IgD-negative memory B cell (primary cell): ENCODE measurements around the gene ALDH1B1. TPM values are rescaled to one million over a fixed set of nuclear protein-coding genes. Genes with fewer than 3 reads are reported as not detected.
"Not testable (repeated sequence)": the region's sequence is repeated elsewhere in the genome, so short reads cannot be mapped to it uniquely, and the experiment has no call there.

ENCODE experiments used
- H3K27ac Mint-ChIP-seq, 3 donors: one replicate each; pipeline ENCODE4 v1.8.0; 2020 to 2022; ENCODE audit warnings: mild to moderate bottlenecking in 3 of 3, mixed read lengths in 3 of 3, moderate library complexity in 1 of 3
- H3K27me3 Mint-ChIP-seq: one replicate; pipeline ENCODE4 v1.8.0; 2021; ENCODE audit warnings: mixed read lengths
- H3K36me3 Mint-ChIP-seq: one replicate; pipeline ENCODE4 v1.8.0; 2020; ENCODE audit warnings: mild to moderate bottlenecking, mixed read lengths
- H3K4me1 Mint-ChIP-seq, 3 donors: one replicate each; pipeline ENCODE4 v1.8.0; 2020 to 2022; ENCODE audit warnings: mixed read lengths in 3 of 3, mild to moderate bottlenecking in 1 of 3
- H3K4me3 Mint-ChIP-seq, 4 donors: one replicate each; pipeline ENCODE4 v1.8.0; 2020 to 2022; ENCODE audit warnings: mild to moderate bottlenecking in 4 of 4, mixed read lengths in 4 of 4, moderate library complexity in 3 of 4
- H3K9me3 Mint-ChIP-seq, 3 donors: one replicate each; pipeline ENCODE4 v1.8.0; 2020 to 2021; ENCODE audit warnings: mixed read lengths in 3 of 3, mild to moderate bottlenecking in 1 of 3
- polyA plus RNA-seq: library from polyadenylated mRNA; unstranded; fragments of 300-500 nt; fragmentation: Illumina TruSeq; gene quantifications from one replicate; pipeline ENCODE4 v1.2.3, GENCODE V29; 2021

The ALDH1B1 gene
- polyA plus RNA-seq, 1 donor from 2014 or later, result 9.6 TPM

DNA sequence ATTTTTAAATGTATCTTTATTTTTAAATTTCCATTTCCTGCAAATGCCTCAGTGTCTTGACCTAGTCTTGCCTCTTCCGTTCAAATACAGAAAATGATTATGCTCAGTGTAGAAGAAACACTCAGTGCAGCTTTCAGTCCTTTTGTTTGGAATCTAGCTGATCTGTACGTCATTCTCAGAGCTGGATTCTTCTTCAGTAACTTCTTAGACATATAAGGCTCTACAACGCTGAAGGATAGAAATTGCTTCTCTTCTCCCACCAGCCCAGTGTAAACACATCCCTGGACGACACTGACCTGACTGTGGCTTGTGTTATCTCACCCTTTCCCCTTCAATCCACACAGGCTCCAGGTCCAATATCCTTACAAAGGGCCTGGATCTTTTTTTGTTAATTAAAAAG lies 3.2 kb upstream of the ALDH1B1 start:
- Mint-ChIP-seq H3K27ac (no peak overlapping the region), H3K4me3 (no peak overlapping the region), H3K4me1 (peaks cover 11 to 14% (median 11%) of the 10 kb centered on the region in 3 donors), H3K36me3 (no peaks in the 10 kb centered on the region), H3K9me3 (peaks cover 3 to 6% (median 3%) of the 10 kb centered on the region in 3 donors), H3K27me3 (peaks cover 8% of the 10 kb centered on the region)

DNA sequence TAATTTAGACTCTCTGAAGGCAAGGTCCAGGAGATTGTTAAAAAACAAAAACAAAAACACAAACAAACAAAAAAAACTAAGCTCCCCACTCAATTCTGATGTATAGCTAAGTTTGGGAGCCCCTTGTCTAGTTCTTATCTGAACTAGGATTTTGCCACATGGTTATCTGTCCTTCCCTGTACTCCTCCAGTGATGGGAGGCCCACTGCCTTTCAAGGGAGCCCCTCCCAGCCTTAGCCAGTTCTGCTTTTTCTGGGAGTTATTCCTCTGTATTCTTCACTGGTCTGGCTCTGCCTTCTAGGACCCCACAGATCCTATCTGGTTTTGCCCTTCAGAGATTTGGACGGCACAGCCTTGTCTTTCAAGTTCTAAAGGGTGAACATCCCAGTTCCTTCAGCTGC lies 2.1 kb upstream of the ALDH1B1 start:
- H3K27ac Mint-ChIP-seq, result no peak overlapping the region
- peaks cover 0 to 3% (median 0%) of the 10 kb centered on the region in 3 donors for H3K9me3 Mint-ChIP-seq
- peaks cover 2% of the 10 kb centered on the region for H3K27me3 Mint-ChIP-seq
- no peaks in the 10 kb centered on the region for H3K36me3 Mint-ChIP-seq
- peak overlapping the region in 2 of 4 donors; percentile 85 to 91 for H3K4me3 Mint-ChIP-seq
- peaks cover 11 to 15% (median 14%) of the 10 kb centered on the region in 3 donors for H3K4me1 Mint-ChIP-seq

DNA sequence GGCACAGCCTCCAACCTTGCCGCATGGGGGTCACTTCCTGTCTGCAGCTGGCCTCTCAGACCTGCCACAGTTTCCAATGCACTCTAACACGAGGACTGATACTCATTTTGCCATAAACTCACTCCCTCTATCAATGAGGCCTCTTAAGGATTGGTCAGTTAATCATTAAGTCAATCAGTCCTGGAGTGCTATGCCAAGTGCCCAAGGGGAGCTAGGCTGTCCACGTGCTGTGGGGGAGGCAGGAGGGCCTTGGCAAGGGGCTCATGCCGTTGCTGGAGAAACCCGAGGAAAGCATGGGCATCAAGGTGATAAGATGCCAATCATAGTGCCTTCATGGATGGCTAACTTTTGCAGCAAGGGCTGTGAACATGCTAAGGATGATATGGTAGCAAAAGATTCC lies 1.7 kb upstream of the ALDH1B1 start:
- Mint-ChIP-seq H3K9me3 (no peaks in the 10 kb centered on the region), H3K4me1 (peaks cover 11 to 15% (median 14%) of the 10 kb centered on the region in 3 donors), H3K27ac (peak overlapping the region in 1 of 3 donors; percentile 9), H3K27me3 (peaks cover 2% of the 10 kb centered on the region), H3K36me3 (no peaks in the 10 kb centered on the region), H3K4me3 (peak overlapping the region in 2 of 4 donors; percentile 85 to 91)

DNA sequence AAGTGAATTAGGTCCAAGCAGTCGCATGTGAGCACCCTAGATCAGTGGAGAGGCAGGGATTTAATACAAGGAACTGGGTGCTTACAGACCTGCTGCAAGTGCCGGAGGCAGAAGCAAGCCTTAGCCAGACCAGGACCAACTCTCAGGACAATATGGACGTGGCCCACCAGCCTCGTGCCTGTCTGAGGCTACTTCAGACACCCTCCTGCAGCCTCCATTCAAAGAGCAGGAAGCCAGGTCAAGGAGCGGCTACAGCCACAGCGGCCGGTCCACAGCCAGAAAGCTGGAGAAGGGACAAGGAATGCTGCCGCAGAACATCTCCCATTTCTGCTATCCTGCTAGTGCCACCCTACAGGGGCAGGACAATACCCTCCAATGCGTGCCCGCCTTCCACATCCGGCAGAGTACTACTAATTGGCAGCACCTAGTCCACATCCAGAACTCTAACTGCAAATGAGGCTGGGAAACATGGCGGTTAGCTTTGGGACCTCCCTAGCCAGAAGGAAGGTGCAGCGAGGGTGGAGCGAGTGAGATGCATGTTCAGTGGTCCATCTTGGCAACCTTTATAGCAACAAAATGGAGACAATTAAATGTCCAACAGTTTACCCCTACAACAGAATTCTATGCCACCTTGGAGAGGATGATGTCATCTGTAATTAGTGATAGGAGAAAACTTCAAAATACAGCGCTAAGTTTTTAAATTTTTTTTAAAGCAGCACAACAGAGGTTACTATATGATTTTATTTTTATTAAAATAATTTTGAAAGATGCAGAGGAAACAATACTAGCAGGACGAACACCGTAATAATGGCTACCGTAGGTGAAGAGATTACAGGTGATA lies 1.0 kb upstream of the ALDH1B1 start:
- H3K4me1 Mint-ChIP-seq, result peaks cover 11 to 15% (median 14%) of the 10 kb centered on the region in 3 donors
- H3K9me3 Mint-ChIP-seq, result no peaks in the 10 kb centered on the region
- peak overlapping the region; percentile 91 to 98 (median 96) for H3K4me3 Mint-ChIP-seq
- peak overlapping the region in 2 of 3 donors; percentile 9 to 94 for H3K27ac Mint-ChIP-seq
- peaks cover 3% of the 10 kb centered on the region for H3K36me3 Mint-ChIP-seq
- H3K27me3 Mint-ChIP-seq, result peaks cover 2% of the 10 kb centered on the region

DNA sequence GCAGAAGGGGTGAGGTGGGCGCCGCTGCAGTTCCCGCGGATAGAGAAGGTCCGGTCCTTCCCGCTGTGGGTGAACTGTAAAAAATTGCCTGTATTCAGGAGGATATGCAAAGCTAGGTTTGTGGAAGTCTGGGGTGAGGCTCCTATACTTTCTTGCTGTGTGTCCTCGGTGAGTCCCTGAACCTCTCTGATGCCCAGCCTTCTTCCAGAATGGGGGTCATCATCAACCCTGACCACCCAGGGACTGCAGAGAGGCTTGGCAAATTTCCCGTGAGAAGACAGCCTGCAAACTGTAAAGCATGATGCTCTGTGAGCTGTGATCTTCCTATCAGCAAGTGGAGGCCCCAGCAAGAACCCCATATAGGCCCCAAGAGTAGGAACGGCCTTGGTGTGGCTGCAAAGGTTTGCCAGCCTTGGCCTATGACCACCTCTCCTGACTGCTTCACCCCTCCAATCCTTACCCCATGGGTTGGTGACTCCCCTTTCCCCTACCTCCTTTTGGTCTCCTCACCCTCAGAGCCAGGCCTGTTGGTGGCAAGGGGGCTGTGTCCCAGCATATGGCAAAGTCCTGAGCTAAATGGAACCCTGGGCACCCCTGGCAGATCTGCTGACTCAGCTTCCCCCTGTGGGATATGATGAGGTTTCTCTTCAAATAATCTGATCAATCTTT lies 760 bp downstream of the ALDH1B1 start:
- Mint-ChIP-seq H3K4me1 (peaks cover 11 to 15% (median 14%) of the 10 kb centered on the region in 3 donors), H3K4me3 (peak overlapping the region; percentile 91 to 98 (median 96)), H3K9me3 (no peaks in the 10 kb centered on the region), H3K36me3 (peaks cover 15% of the 10 kb centered on the region), H3K27me3 (peaks cover 2% of the 10 kb centered on the region), H3K27ac (peak overlapping the region in 1 of 3 donors; percentile 73)

DNA sequence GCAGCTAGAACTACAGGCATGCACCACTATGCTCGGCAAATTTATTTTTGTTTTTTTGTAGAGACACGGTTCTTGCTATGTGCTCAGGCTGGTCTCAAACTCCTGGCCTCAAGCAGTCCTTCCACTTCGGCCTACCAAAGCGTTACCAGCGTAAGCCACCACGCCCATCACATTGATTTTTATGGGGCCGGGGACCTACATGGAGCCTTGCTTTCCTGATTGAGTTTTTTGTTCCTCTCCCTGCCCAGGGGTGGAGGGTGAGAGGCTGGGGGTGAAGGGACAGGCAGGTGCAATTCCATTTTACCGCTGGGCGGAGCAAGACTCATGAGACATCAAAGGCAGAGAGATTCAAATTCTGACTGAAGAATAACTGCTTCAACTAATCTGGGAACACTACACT lies 1.9 kb downstream of the ALDH1B1 start:
- H3K4me1 Mint-ChIP-seq, result peaks cover 10 to 15% (median 11%) of the 10 kb centered on the region in 3 donors
- H3K27me3 Mint-ChIP-seq, result peaks cover 2% of the 10 kb centered on the region
- peak overlapping the region in 2 of 4 donors; percentile 47 to 67 for H3K4me3 Mint-ChIP-seq
- no peaks in the 10 kb centered on the region for H3K9me3 Mint-ChIP-seq
- H3K36me3 Mint-ChIP-seq, result peaks cover 16% of the 10 kb centered on the region
- H3K27ac Mint-ChIP-seq, result no peak overlapping the region

DNA sequence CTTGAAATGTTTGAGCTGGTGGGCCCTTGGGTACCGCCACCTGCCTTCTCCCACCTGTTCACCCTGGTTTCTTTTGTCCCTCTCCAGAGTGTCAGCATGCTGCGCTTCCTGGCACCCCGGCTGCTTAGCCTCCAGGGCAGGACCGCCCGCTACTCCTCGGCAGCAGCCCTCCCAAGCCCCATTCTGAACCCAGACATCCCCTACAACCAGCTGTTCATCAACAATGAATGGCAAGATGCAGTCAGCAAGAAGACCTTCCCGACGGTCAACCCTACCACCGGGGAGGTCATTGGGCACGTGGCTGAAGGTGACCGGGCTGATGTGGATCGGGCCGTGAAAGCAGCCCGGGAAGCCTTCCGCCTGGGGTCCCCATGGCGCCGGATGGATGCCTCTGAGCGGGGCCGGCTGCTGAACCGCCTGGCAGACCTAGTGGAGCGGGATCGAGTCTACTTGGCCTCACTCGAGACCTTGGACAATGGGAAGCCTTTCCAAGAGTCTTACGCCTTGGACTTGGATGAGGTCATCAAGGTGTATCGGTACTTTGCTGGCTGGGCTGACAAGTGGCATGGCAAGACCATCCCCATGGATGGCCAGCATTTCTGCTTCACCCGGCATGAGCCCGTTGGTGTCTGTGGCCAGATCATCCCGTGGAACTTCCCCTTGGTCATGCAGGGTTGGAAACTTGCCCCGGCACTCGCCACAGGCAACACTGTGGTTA lies 3.3 kb downstream of the ALDH1B1 start:
- Mint-ChIP-seq H3K4me3 (peak overlapping the region in 1 of 4 donors; percentile 28), H3K27ac (no peak overlapping the region), H3K9me3 (no peaks in the 10 kb centered on the region), H3K4me1 (peaks cover 11 to 15% (median 11%) of the 10 kb centered on the region in 3 donors), H3K27me3 (no peaks in the 10 kb centered on the region), H3K36me3 (peaks cover 18% of the 10 kb centered on the region)

DNA sequence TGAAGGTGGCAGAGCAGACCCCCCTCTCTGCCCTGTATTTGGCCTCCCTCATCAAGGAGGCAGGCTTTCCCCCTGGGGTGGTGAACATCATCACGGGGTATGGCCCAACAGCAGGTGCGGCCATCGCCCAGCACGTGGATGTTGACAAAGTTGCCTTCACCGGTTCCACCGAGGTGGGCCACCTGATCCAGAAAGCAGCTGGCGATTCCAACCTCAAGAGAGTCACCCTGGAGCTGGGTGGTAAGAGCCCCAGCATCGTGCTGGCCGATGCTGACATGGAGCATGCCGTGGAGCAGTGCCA lies 3.8 kb downstream of the ALDH1B1 start:
- no peaks in the 10 kb centered on the region for H3K27me3 Mint-ChIP-seq
- peak overlapping the region in 1 of 4 donors; percentile 28 for H3K4me3 Mint-ChIP-seq
- peaks cover 18% of the 10 kb centered on the region for H3K36me3 Mint-ChIP-seq
- no peaks in the 10 kb centered on the region for H3K9me3 Mint-ChIP-seq
- H3K27ac Mint-ChIP-seq, result no peak overlapping the region
- H3K4me1 Mint-ChIP-seq, result peaks cover 11 to 15% (median 12%) of the 10 kb centered on the region in 3 donors

DNA sequence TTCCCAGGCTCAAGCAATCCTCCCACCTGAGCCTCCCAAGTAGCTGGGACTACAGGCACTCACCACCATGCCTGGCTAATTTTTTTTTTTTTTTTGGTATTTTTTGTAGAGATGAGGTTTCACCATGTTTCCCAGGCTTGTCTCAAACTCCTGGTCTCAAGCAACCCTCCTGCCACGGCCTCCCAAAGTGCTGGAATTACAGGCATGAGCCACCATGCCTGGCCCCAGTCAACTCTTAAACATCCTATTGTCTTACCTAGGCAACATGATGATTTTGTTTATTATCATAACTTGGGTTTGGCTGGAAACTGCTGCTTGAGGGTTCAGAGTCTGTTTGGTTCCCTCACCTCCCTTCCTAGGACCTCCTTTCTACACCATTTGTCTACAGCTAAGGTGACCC lies 6.7 kb downstream of the ALDH1B1 start:
- H3K4me3 Mint-ChIP-seq, result not testable (repeated sequence)
- peak overlapping the region in 1 of 3 donors; percentile 62 for H3K27ac Mint-ChIP-seq

DNA sequence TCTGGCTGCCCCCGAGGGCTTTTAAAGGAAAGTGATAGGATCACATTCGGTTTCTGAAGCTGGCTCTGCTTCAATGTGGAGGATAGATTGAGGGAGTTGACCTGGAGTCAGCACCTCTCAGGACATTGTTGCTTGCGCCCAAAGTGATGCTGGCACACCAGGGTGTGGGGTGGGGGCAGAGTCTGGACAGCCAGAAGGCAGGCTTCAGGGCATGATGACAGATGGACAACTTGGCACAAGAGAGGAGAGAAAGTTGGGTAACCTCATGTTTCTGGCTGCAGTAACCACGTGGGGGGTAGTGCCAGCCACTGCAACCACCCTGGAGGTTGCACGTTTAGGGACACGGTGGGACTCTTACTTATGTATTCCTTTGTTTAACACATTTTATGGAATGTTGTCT lies 9.5 kb downstream of the ALDH1B1 start:
- Mint-ChIP-seq H3K36me3 (peaks cover 14% of the 10 kb centered on the region), H3K9me3 (no peaks in the 10 kb centered on the region), H3K27me3 (peaks cover 15% of the 10 kb centered on the region), H3K4me1 (peaks cover 0 to 2% (median 0%) of the 10 kb centered on the region in 3 donors), H3K27ac (no peak overlapping the region), H3K4me3 (no peak overlapping the region)

More for the DNA sequence above, 6.7 kb downstream of the ALDH1B1 start:
- H3K9me3 Mint-ChIP-seq, H3K27me3 Mint-ChIP-seq, H3K4me1 Mint-ChIP-seq: not testable (repeated sequence)
- peaks cover 18% of the 10 kb centered on the region for H3K36me3 Mint-ChIP-seq

DNA sequence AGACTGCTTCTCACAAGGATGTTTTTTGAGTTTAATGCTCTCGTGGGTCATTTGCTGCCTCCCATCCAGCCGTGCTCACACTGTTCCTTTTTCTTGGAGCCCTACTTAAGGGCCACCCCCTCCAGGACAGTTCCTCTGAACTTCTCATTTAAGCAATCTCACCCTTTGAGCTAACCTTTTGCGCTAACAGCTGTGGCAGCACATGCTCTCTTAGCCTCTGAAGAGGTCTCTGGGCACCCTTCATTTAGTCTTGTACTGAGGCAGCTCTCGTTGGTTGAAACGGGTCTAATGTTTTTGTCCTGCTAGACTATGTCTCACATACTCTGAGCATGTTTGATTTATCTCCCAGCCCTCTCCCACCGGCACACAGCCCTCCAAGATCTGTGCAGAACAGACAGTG lies 11.8 kb downstream of the ALDH1B1 start:
- H3K27ac Mint-ChIP-seq, result no peak overlapping the region
- peaks cover 0 to 2% (median 0%) of the 10 kb centered on the region in 3 donors for H3K4me1 Mint-ChIP-seq
- peaks cover 15% of the 10 kb centered on the region for H3K27me3 Mint-ChIP-seq
- no peaks in the 10 kb centered on the region for H3K9me3 Mint-ChIP-seq
- peaks cover 7% of the 10 kb centered on the region for H3K36me3 Mint-ChIP-seq
- no peak overlapping the region for H3K4me3 Mint-ChIP-seq

DNA sequence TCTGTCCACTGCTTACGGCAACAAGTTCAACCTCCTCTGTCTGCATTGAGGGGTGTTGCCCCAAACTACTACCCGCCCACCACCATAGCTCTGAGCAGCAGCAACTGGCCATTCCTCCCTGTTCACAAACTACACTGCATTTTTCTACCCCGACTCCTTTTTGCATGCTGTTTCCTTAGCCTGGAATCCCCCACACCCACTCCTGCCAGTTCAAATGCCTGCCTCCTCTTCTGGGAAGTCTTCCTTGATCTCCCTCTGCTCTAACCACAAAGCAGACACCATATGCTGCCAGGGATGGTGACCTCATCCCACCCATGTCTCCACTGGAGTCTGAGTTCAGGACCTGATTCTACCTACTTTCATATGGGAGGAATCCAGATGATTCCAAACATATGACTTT lies 13.3 kb downstream of the ALDH1B1 start:
- H3K36me3 Mint-ChIP-seq, result peaks cover 8% of the 10 kb centered on the region
- no peak overlapping the region for H3K27ac Mint-ChIP-seq
- peaks cover 0 to 3% (median 0%) of the 10 kb centered on the region in 3 donors for H3K4me1 Mint-ChIP-seq

DNA sequence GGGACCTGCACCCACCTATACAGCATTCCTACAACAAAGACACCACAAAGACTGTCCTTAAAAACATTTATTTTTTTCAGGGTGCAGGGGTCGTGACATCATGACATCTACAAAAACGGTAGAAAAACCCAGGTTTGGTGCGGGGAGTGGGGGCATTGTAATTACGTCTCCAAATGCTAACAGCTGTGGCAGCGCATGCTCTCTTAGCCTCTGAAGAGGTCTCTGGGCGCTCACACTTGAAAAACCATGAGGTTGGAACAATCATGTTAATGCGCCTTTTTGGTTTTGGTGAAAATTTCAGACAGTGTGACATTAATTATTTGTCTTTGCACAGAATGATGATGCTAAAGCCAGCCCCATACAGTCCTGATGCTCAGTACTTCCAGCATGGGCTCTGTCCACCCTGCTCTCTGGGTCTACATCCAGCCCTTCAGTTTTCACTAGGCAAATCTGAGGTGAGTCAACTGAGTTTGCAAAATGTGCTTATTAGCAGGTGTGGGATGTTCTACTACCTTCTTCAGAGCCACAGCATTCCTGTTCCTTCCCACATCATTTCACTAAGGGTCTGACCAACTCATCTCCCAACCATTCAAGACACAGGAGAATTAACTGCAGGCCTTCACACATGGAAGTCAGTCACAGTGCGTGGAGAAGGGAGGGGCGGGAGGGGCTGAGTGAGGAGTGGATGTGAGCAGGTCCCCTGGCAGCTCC lies 14.1 kb downstream of the ALDH1B1 start:
- Mint-ChIP-seq H3K27ac (no peak overlapping the region), H3K27me3 (peaks cover 15% of the 10 kb centered on the region), H3K4me3 (no peak overlapping the region), H3K9me3 (no peaks in the 10 kb centered on the region), H3K4me1 (peaks cover 0 to 2% (median 0%) of the 10 kb centered on the region in 3 donors), H3K36me3 (peaks cover 8% of the 10 kb centered on the region)

More for the DNA sequence above, 13.3 kb downstream of the ALDH1B1 start:
- Mint-ChIP-seq H3K4me3 (no peak overlapping the region), H3K27me3 (peaks cover 15% of the 10 kb centered on the region), H3K9me3 (no peaks in the 10 kb centered on the region)

DNA sequence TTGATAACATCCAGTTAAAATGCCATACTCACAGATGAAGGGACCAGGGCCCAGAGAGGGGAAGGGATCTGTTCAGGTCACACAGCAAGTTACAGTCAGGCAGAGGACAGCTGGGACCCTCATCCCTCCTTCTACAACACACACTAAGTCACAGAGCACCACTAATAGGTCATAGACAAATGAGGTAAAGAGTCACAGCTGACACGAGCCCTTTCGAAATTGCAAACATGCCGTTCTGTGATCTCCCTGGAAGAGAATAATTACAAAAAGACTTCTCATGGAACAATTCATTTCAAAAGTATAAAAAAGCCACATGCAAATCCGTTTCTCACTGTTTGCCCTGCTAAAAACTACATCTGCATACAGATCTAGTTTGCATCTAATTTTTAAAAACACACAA lies 16.2 kb downstream of the ALDH1B1 start:
- Mint-ChIP-seq H3K4me3 (no peak overlapping the region), H3K27me3 (peaks cover 22% of the 10 kb centered on the region), H3K4me1 (peaks cover 0 to 2% (median 0%) of the 10 kb centered on the region in 3 donors), H3K9me3 (no peaks in the 10 kb centered on the region), H3K27ac (peak overlapping the region in 1 of 3 donors; percentile 4), H3K36me3 (peaks cover 8% of the 10 kb centered on the region)
